IMR-90 (cell line): Measurements from ENCODE around the gene PPP1CA. TPM values are rescaled to one million over a fixed set of nuclear protein-coding genes. Genes with fewer than 3 reads are reported as not detected.

Experiments used
- ATAC-seq: fragments of 200-7000 bp; cut with Tn5 transposase; 2 replicates; pipeline ENCODE4 v1.9.1; 2020; ENCODE audit warnings: low read depth, mild to moderate bottlenecking, moderate library complexity
- BruUV-seq: library from RNA; stranded (reverse); fragments of 400-500 nt; replicated peaks from 2 replicates; lab custom pipeline; 2021; lab: Mats Ljungman, UMichigan
- CTCF ChIA-PET: fragments of 300-600 bp; formaldehyde crosslinking; extraction: SDS; loops from one replicate; lab custom pipeline; 2021; ENCODE audit warnings: antibody characterized with exemption; lab: Yijun Ruan, JAX
- POLR2A ChIA-PET: fragments of 300-600 bp; sonication (Branson Sonifier 250); formaldehyde crosslinking; loops from one replicate; lab custom pipeline; 2022; ENCODE audit warnings: antibody characterized with exemption; ENCODE audit not compliant: unreplicated experiment; lab: Charles Lee
- DNase-seq: peaks from one replicate; pipeline ENCODE4 v3.0.0; 2013
- H2AFZ ChIP-seq: replicated peaks from 2 replicates; pipeline ENCODE3; 2013; ENCODE audit warnings: low read length, mild to moderate bottlenecking; ENCODE audit not compliant: poor library complexity
- H2AK5ac ChIP-seq: 2 replicates; pipeline ENCODE4 v1.6.1; 2013; ENCODE audit warnings: low read depth, low read length, inconsistent platforms
- H2AK9ac ChIP-seq: replicated peaks from 2 replicates; pipeline ENCODE3; 2013; ENCODE audit warnings: mild to moderate bottlenecking, low read depth, low read length, moderate library complexity; ENCODE audit not compliant: poor library complexity
- H2BK120ac ChIP-seq: 2 replicates; pipeline ENCODE4 v1.6.1; 2013; ENCODE audit warnings: low read depth, low read length, inconsistent platforms
- H2BK15ac ChIP-seq: 3 replicates; pipeline ENCODE4 v1.6.1; 2013; ENCODE audit warnings: low read depth, low read length, inconsistent platforms
- H2BK20ac ChIP-seq: 2 replicates; pipeline ENCODE4 v1.6.1; 2013; ENCODE audit warnings: low read depth, mild to moderate bottlenecking, inconsistent platforms, low read length, moderate library complexity
- H2BK5ac ChIP-seq: 2 replicates; pipeline ENCODE4 v1.6.1; 2013; ENCODE audit warnings: mild to moderate bottlenecking, low read depth, low read length, inconsistent platforms; ENCODE audit not compliant: poor library complexity, severe bottlenecking
- H3K14ac ChIP-seq: replicated peaks from 2 replicates; pipeline ENCODE4 v1.6.1; 2013; ENCODE audit warnings: low read depth, low read length, inconsistent platforms
- H3K18ac ChIP-seq: 2 replicates; pipeline ENCODE4 v1.6.1; 2013; ENCODE audit warnings: low read depth, low read length, control low read depth
- H3K23ac ChIP-seq: 2 replicates; pipeline ENCODE4 v1.6.1; 2013; ENCODE audit warnings: low read depth, low read length, inconsistent platforms
- H3K27ac ChIP-seq: 2 replicates; pipeline ENCODE4 v1.5.1; 2013; ENCODE audit warnings: mild to moderate bottlenecking, control low read depth, low read length; ENCODE audit not compliant: insufficient read depth
- H3K27me3 ChIP-seq: 2 replicates; pipeline ENCODE4 v1.6.1; 2013; ENCODE audit warnings: low read length; ENCODE audit not compliant: control insufficient read depth, insufficient read depth
- H3K36me3 ChIP-seq: 2 replicates; pipeline ENCODE4 v1.6.1; 2013; ENCODE audit warnings: low read length, mixed read lengths; ENCODE audit not compliant: control insufficient read depth, insufficient read depth
- H3K4ac ChIP-seq: 2 replicates; pipeline ENCODE4 v1.6.1; 2013; ENCODE audit warnings: low read depth, low read length, inconsistent platforms
- H3K4me1 ChIP-seq: 2 replicates; pipeline ENCODE4 v1.6.1; 2013; ENCODE audit warnings: low read length, mixed read lengths; ENCODE audit not compliant: control insufficient read depth, insufficient read depth
- H3K4me2 ChIP-seq: 2 replicates; pipeline ENCODE4 v1.6.1; 2013; ENCODE audit warnings: low read depth, mild to moderate bottlenecking, control low read depth, low read length, moderate library complexity
- H3K4me3 ChIP-seq: 2 replicates; pipeline ENCODE4 v1.5.1; 2013; ENCODE audit warnings: low read depth, mild to moderate bottlenecking, control low read depth, low read length, moderate library complexity; ENCODE audit not compliant: insufficient read depth
- H3K56ac ChIP-seq: 2 replicates; pipeline ENCODE4 v1.6.1; 2013; ENCODE audit warnings: low read length, inconsistent platforms; ENCODE audit not compliant: insufficient read depth; ENCODE audit errors: extremely low read depth
- H3K79me1 ChIP-seq, 2 experiments: 2 replicates each; pipeline ENCODE4 v1.6.1; 2013; ENCODE audit warnings: low read length in 2 of 2, inconsistent platforms in 1 of 2, low read depth in 1 of 2
- H3K9ac ChIP-seq: 2 replicates; pipeline ENCODE4 v1.6.1; 2013; ENCODE audit warnings: low read depth, low read length, control low read depth
- H3K9me1 ChIP-seq: 2 replicates; pipeline ENCODE4 v1.6.1; 2013; ENCODE audit warnings: low read length, inconsistent platforms; ENCODE audit not compliant: insufficient read depth
- H3K9me3 ChIP-seq: 2 replicates; pipeline ENCODE4 v1.6.1; 2013; ENCODE audit warnings: low read length; ENCODE audit not compliant: control insufficient read depth, insufficient read depth
- H4K20me1 ChIP-seq: 2 replicates; pipeline ENCODE4 v1.6.1; 2013; ENCODE audit warnings: low read length, inconsistent platforms; ENCODE audit not compliant: insufficient read depth
- H4K5ac ChIP-seq: 2 replicates; pipeline ENCODE4 v1.6.1; 2013; ENCODE audit warnings: mild to moderate bottlenecking, low read depth, low read length, control low read depth
- H4K8ac ChIP-seq, 2 experiments: 2 replicates each; pipeline ENCODE4 v1.6.1; 2013; ENCODE audit warnings: low read depth in 2 of 2, low read length in 2 of 2, control low read depth in 1 of 2, inconsistent platforms in 1 of 2
- H4K91ac ChIP-seq: 2 replicates; pipeline ENCODE4 v1.6.1; 2013; ENCODE audit warnings: low read depth, low read length, inconsistent platforms; ENCODE audit not compliant: insufficient read depth
- CEBPB ChIP-seq: IDR thresholded peaks from 2 replicates; pipeline ENCODE4 v1.6.1; 2012; ENCODE audit warnings: low read depth, low read length, improper control_type of control experiment
- CHD1 ChIP-seq: IDR thresholded peaks from 2 replicates; pipeline ENCODE4 v1.6.1; 2012; ENCODE audit warnings: low read depth, low read length, improper control_type of control experiment
- FOS ChIP-seq: fragments of 150-350 bp; IDR thresholded peaks from 2 replicates; pipeline ENCODE4 v1.6.1; 2016; ENCODE audit warnings: low read depth, low read length
- MAFK ChIP-seq: IDR thresholded peaks from 2 replicates; pipeline ENCODE4 v1.6.1; 2012; ENCODE audit warnings: low read depth, low read length, improper control_type of control experiment
- MAZ ChIP-seq: IDR thresholded peaks from 2 replicates; pipeline ENCODE4 v1.6.1; 2012; ENCODE audit warnings: low read depth, mild to moderate bottlenecking, low read length, improper control_type of control experiment, moderate library complexity, borderline replicate concordance
- MXI1 ChIP-seq: IDR thresholded peaks from 2 replicates; pipeline ENCODE4 v1.6.1; 2012; ENCODE audit warnings: low read depth, mild to moderate bottlenecking, low read length, moderate library complexity, borderline replicate concordance
- NFE2L2 ChIP-seq: fragments of 150-350 bp; IDR thresholded peaks from 2 replicates; pipeline ENCODE4 v1.6.1; 2016; ENCODE audit warnings: low read depth, mild to moderate bottlenecking, low read length
- POLR2A ChIP-seq: IDR thresholded peaks from 2 replicates; pipeline ENCODE4 v1.6.1; 2012; ENCODE audit warnings: mild to moderate bottlenecking, low read depth, low read length
- RAD21 ChIP-seq: IDR thresholded peaks from 2 replicates; pipeline ENCODE4 v1.6.1; 2012; ENCODE audit warnings: low read length, improper control_type of control experiment
- RCOR1 ChIP-seq: IDR thresholded peaks from 2 replicates; pipeline ENCODE4 v1.6.1; 2012; ENCODE audit warnings: mild to moderate bottlenecking, low read length, improper control_type of control experiment; ENCODE audit not compliant: insufficient replicate concordance
- SMC3 ChIP-seq: fragments of 150-350 bp; IDR thresholded peaks from 2 replicates; pipeline ENCODE4 v1.6.1; 2016; ENCODE audit warnings: low read depth, mild to moderate bottlenecking, antibody characterized with exemption, low read length, moderate library complexity
- WGBS, 2 experiments: methylation state at CpG; one replicate each; pipeline versions ENCODE4 v1.1.5 to v1.1.7; 2013; ENCODE audit warnings: missing lambda C conversion rate in 2 of 2; ENCODE audit not compliant: insufficient read length in 1 of 2; ENCODE audit errors: extremely low coverage in 2 of 2; 5-methylcytosine and 5-hydroxymethylcytosine counted together
- dilution Hi-C: fragments of 300-500 bp; cut with HindIII; formaldehyde crosslinking; loops from one replicate; pipeline ENCODE4 v1.14.3; 2018; ENCODE audit warnings: low sequenced_read_pairs; ENCODE audit not compliant: unreplicated experiment
- in situ Hi-C: fragments of 300-500 bp; cut with MboI; formaldehyde crosslinking; loops from 3 replicates; pipeline ENCODE4 v1.14.3; 2019; ENCODE audit warnings: low sequenced_read_pairs, inconsistent platforms, mixed read lengths
- intact Hi-C: fragments of 100-400 bp; cut with micrococcal nuclease; formaldehyde crosslinking; loops from 2 replicates; pipeline ENCODE4 v1.10.0; 2022
- polyA plus RNA-seq, 3 experiments: library from polyadenylated mRNA; depleted of rRNA; stranded (reverse); fragments of >200 nt; gene quantifications; 2 replicates each; pipeline ENCODE4 v1.2.3, GENCODE V29; 2012; ENCODE audit warnings: low replicate concordance in 1 of 3
- total RNA-seq: library from RNA; depleted of rRNA; stranded (reverse); fragments of >200 nt; gene quantifications from 2 replicates; pipeline ENCODE4 v1.2.3, GENCODE V29; 2012
- TF ChIP-seq, protein P1 (sequence below): conservative IDR thresholded peaks from 2 replicates; pipeline ENCODE4 v1.5.1; 2012; ENCODE audit warnings: mild to moderate bottlenecking, low read depth, low read length, improper control_type of control experiment
- TF ChIP-seq, protein P2 (sequence below): fragments of 150-350 bp; IDR thresholded peaks from 2 replicates; pipeline ENCODE4 v1.6.1; 2016; ENCODE audit warnings: low read depth, mild to moderate bottlenecking, low read length, moderate library complexity, borderline replicate concordance
- TF ChIP-seq, protein P3 (sequence below): fragments of 150-350 bp; IDR thresholded peaks from 2 replicates; pipeline ENCODE4 v1.6.1; 2017; ENCODE audit warnings: mild to moderate bottlenecking, antibody characterized with exemption, low read length, low read depth

Gene PPP1CA
- total and polyA plus RNA-seq, 2 of the 4 experiments (the other 2 are of a cell fraction): 228 to 313 TPM

DNA sequence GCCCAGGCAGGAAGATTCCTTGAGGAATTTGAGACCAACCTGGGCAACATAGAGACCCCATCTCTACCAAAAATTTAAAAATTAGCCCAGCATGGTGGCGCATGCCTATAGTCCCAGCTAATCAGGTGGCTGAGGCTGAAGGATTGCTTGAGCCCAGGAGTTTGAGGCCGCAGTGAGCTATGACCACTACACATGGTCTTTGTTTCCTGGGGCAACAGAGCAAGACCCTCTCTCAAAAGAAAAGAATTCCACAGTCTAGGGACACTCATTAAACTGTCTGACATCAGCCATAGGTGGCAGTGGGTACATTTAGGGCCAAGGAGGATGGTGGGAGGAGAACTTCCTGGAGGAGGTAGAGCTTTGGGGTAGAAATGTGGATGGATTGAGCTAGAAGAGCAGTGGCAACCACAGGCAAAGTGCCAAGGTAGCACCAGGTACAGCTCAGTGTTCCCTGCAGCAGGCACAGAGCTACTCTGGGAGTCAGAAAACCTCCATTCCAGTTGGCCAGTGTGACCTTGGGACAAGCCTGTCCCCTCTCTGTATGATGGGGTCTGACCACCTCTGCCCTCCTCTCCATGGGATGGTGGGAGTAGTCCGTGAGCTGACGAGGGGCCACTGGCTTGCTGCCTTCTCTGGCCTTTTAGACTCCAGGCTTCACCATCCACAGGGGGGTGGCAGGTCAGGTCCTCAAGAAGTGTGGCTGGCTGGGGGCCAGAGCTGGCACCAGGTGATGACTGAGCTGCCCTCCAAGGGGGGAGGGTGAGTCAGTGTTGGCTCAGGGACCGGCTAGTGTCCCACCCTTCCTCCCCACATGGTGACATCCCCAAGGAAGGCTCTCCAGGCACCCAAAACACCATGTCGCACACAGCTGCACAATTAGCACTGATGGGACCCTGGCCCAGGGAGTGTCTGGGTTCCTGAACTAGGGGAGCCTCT lies 24.5 kb downstream of the PPP1CA start:
- Histone ChIP-seq H3K27me3 (no peaks in the 10 kb centered on the region), H3K4me3 (no peak overlapping the region), H4K20me1 (no peaks in the 10 kb centered on the region), H3K27ac (no peak overlapping the region), H4K5ac (no peak overlapping the region), H3K18ac (no peak overlapping the region), H2BK5ac (no peak overlapping the region), H3K4ac (peak overlapping the region; percentile 87), H2BK120ac (no peak overlapping the region; the same call in 1 of the 2 replicates), H2AK5ac (peak overlapping the region; percentile 96), H4K8ac (no peak overlapping the region), H3K36me3 (no peaks in the 10 kb centered on the region), H2BK15ac (peak overlapping the region; percentile 83; the same call in 2 of the 3 replicates), H4K91ac (peak overlapping the region; percentile 48), H2AFZ (no peak overlapping the region), H3K79me1 (peaks cover 0 to 5% of the 10 kb centered on the region in 2 experiments; a peak in 2 of 4 replicates), H3K4me1 (peaks cover 24% of the 10 kb centered on the region), H3K4me2 (no peak overlapping the region), H2AK9ac (peak overlapping the region; percentile 45), H3K56ac (no peak overlapping the region), H3K23ac (no peak overlapping the region), H3K14ac (no peak overlapping the region), H3K9me3 (no peaks in the 10 kb centered on the region), H2BK20ac (no peak overlapping the region), H3K9ac (no peak overlapping the region), H3K9me1 (peaks cover 8% of the 10 kb centered on the region)
- intact Hi-C loops: no loop called here
- dilution Hi-C loops: no loop called here
- ChIA-PET POLR2A (no interaction called here), CTCF (interaction anchor here (0.5 to 7.8 kb wide), 4 partner anchors 24 to 1608 kb away, joined by 3 to 128 read pairs (median 4); partner anchors contain the start of genes GRK2 and POLD4)
- in situ Hi-C loops: no loop called here
- DNase-seq (no peak), ATAC-seq (no peak)
- TF ChIP-seq CEBPB (no peak), MAFK (no peak), MAZ (no peak), MXI1 (no peak), SMC3 (no peak), RAD21 (no peak), FOS (no peak), RCOR1 (no peak), CHD1 (no peak), POLR2A (no peak), NFE2L2 (no peak)
- TF ChIP-seq, protein P1, sequence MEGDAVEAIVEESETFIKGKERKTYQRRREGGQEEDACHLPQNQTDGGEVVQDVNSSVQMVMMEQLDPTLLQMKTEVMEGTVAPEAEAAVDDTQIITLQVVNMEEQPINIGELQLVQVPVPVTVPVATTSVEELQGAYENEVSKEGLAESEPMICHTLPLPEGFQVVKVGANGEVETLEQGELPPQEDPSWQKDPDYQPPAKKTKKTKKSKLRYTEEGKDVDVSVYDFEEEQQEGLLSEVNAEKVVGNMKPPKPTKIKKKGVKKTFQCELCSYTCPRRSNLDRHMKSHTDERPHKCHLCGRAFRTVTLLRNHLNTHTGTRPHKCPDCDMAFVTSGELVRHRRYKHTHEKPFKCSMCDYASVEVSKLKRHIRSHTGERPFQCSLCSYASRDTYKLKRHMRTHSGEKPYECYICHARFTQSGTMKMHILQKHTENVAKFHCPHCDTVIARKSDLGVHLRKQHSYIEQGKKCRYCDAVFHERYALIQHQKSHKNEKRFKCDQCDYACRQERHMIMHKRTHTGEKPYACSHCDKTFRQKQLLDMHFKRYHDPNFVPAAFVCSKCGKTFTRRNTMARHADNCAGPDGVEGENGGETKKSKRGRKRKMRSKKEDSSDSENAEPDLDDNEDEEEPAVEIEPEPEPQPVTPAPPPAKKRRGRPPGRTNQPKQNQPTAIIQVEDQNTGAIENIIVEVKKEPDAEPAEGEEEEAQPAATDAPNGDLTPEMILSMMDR: no peak
- TF ChIP-seq, protein P2, sequence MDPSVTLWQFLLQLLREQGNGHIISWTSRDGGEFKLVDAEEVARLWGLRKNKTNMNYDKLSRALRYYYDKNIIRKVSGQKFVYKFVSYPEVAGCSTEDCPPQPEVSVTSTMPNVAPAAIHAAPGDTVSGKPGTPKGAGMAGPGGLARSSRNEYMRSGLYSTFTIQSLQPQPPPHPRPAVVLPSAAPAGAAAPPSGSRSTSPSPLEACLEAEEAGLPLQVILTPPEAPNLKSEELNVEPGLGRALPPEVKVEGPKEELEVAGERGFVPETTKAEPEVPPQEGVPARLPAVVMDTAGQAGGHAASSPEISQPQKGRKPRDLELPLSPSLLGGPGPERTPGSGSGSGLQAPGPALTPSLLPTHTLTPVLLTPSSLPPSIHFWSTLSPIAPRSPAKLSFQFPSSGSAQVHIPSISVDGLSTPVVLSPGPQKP: no peak
- TF ChIP-seq, protein P3, sequence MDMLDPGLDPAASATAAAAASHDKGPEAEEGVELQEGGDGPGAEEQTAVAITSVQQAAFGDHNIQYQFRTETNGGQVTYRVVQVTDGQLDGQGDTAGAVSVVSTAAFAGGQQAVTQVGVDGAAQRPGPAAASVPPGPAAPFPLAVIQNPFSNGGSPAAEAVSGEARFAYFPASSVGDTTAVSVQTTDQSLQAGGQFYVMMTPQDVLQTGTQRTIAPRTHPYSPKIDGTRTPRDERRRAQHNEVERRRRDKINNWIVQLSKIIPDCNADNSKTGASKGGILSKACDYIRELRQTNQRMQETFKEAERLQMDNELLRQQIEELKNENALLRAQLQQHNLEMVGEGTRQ: no peak
- no TSS peak for BruUV-seq
- WGBS, 2 experiments: no CpG with 5 or more reads among the region's 6 CpGs
